Stimulated activated CD8-positive, alpha-beta memory T cell treated with anti-CD3 and anti-CD28 coated beads, Interleukin-7, amount 100 ng/mL, for 1 hour (primary cell): ENCODE results near the gene MYL3.

Experiments
- DNase-seq, 2 donors: peaks; one replicate each; pipeline ENCODE4 v3.0.0-alpha.2; 2020; ENCODE audit warnings: low read depth in 2 of 2

The MYL3 gene

GRCh38 chr3:46883054-46883829, 20.0 kb upstream of the MYL3 start:
- DNase-seq: no peak

- no peak for DNase-seq
Observed at GRCh38 chr3:46882377-46883053, 19.3 kb upstream of the MYL3 start.

GRCh38 chr3:46881596-46882376, 18.5 kb upstream of the MYL3 start:
- no peak for DNase-seq

GRCh38 chr3:46880884-46881595, 17.8 kb upstream of the MYL3 start:
- DNase-seq: no peak

GRCh38 chr3:46878781-46879436, 15.7 kb upstream of the MYL3 start:
- no peak for DNase-seq

GRCh38 chr3:46877406-46878125, 14.3 kb upstream of the MYL3 start, which contains the start of gene PTH1R:
TSS of gene PTH1R (plus strand) at chr3:46877721. CDS start at chr3:46883560, 5,839 bp downstream.
- DNase-seq: no peak

- no peak for DNase-seq
Observed at GRCh38 chr3:46876313-46877300, 13.4 kb upstream of the MYL3 start.

- no peak for DNase-seq
Observed at GRCh38 chr3:46875560-46875959, 12.3 kb upstream of the MYL3 start.

GRCh38 chr3:46874430-46874829, 11.2 kb upstream of the MYL3 start:
- DNase-seq: no peak

- no peak for DNase-seq
Observed at GRCh38 chr3:46873521-46873920, 10.3 kb upstream of the MYL3 start.

- no peak for DNase-seq
Observed at GRCh38 chr3:46871222-46871621, 8.0 kb upstream of the MYL3 start.

- DNase-seq: no peak
Observed at GRCh38 chr3:46870651-46871050, 7.4 kb upstream of the MYL3 start.

- DNase-seq: no peak
Observed at GRCh38 chr3:46869440-46869839, 6.2 kb upstream of the MYL3 start.

- DNase-seq: no peak
Observed at GRCh38 chr3:46868948-46869347, 5.7 kb upstream of the MYL3 start.

- DNase-seq: no peak
Observed at GRCh38 chr3:46868287-46868686, 5.0 kb upstream of the MYL3 start.

GRCh38 chr3:46867550-46867898, 4.3 kb upstream of the MYL3 start:
- no peak for DNase-seq

- DNase-seq: peak; percentile 55 to 86
Observed at GRCh38 chr3:46866720-46867549, 3.7 kb upstream of the MYL3 start.

GRCh38 chr3:46866032-46866595, 2.9 kb upstream of the MYL3 start:
- no peak for DNase-seq
